Left ventricle myocardium superior (tissue), 1 donor: ENCODE measurements around the gene RPGR. TPM values are rescaled to one million over a fixed set of nuclear protein-coding genes. Genes with fewer than 3 reads are reported as not detected.

ENCODE experiments used
- ATAC-seq: fragments of 200-7000 bp; cut with Tn5 transposase; one replicate; pipeline ENCODE4 v1.9.1; 2020; ENCODE audit warnings: mild to moderate bottlenecking, moderate library complexity
- DNase-seq: peaks from one replicate; pipeline ENCODE4 v3.0.0-alpha.2; 2020
- intact Hi-C: fragments of 100-400 bp; cut with micrococcal nuclease; formaldehyde crosslinking; loops from one replicate; pipeline ENCODE4 v1.11.0; 2022
- total RNA-seq: library from RNA; stranded (reverse); fragmentation: NEBNext Ultra II Directional; extraction: Animal tissue kit (Norgen Biotek cat#: 25700); gene quantifications from one replicate; pipeline ENCODE4 v1.2.1, GENCODE V29; 2021
- donor health status: DM: no; HTN: yes; CAD: no; lungs with severe emphysema.

The RPGR gene
- total RNA-seq, 1 donor from 2014 or later: 4.0 TPM

GRCh38 chrX:38336538-38337240 is 9.4 kb upstream of the RPGR start:
- ATAC-seq (no peak), DNase-seq (no peak)
- intact Hi-C loops: no loop called here

GRCh38 chrX:38335382-38335781 is 8.1 kb upstream of the RPGR start:
- ATAC-seq: no peak
- intact Hi-C loops: no loop called here

GRCh38 chrX:38332505-38332904 is 5.2 kb upstream of the RPGR start:
- no peak for ATAC-seq
- intact Hi-C loops: no loop called here
- DNase-seq: no peak

More at GRCh38 chrX:38335382-38335781, 8.1 kb upstream of the RPGR start:
- DNase-seq: no peak

GRCh38 chrX:38327775-38328081 is 419 bp upstream of the RPGR start:
- DNase-seq: no peak
- intact Hi-C loops: no loop called here
- ATAC-seq: no peak

GRCh38 chrX:38326086-38326485 is 1.2 kb downstream of the RPGR start:
- intact Hi-C loops: no loop called here
- DNase-seq (no peak), ATAC-seq (no peak)

GRCh38 chrX:38320819-38321218 is 6.5 kb downstream of the RPGR start:
- intact Hi-C loops: no loop called here
- DNase-seq (no peak), ATAC-seq (no peak)

GRCh38 chrX:38318606-38319005 is 8.7 kb downstream of the RPGR start:
- DNase-seq (no peak), ATAC-seq (no peak)
- intact Hi-C loops: no loop called here

GRCh38 chrX:38318196-38318595 is 9.1 kb downstream of the RPGR start:
- DNase-seq: no peak
- no peak for ATAC-seq
- intact Hi-C loops: no loop called here

- DNase-seq (no peak), ATAC-seq (no peak)
- intact Hi-C loops: no loop called here
These were observed 12.1 kb downstream of the RPGR start for GRCh38 chrX:38315186-38315585.

GRCh38 chrX:38313190-38313589 is 14.1 kb downstream of the RPGR start:
- DNase-seq (no peak), ATAC-seq (no peak)
- intact Hi-C loops: no loop called here

- no peak for ATAC-seq
- no peak for DNase-seq
- intact Hi-C loops: no loop called here
These were observed 14.9 kb downstream of the RPGR start for GRCh38 chrX:38312436-38312835.

GRCh38 chrX:38311743-38312142 is 15.6 kb downstream of the RPGR start:
- no peak for DNase-seq
- intact Hi-C loops: no loop called here

GRCh38 chrX:38305971-38306370 is 21.3 kb downstream of the RPGR start:
- ATAC-seq (peak; percentile 43), DNase-seq (no peak)
- intact Hi-C loops: no loop called here

More at GRCh38 chrX:38311743-38312142, 15.6 kb downstream of the RPGR start:
- no peak for ATAC-seq

GRCh38 chrX:38304010-38304409 is 23.3 kb downstream of the RPGR start:
- DNase-seq: no peak
- intact Hi-C loops: no loop called here
- ATAC-seq: no peak

GRCh38 chrX:38293741-38294140 is 33.6 kb downstream of the RPGR start:
- intact Hi-C loops: no loop called here
- no peak for ATAC-seq

GRCh38 chrX:38287674-38288073 is 39.6 kb downstream of the RPGR start:
- intact Hi-C loops: no loop called here
- ATAC-seq (no peak), DNase-seq (no peak)

More at GRCh38 chrX:38293741-38294140, 33.6 kb downstream of the RPGR start:
- DNase-seq: no peak

- no peak for ATAC-seq
- no peak for DNase-seq
- intact Hi-C loops: no loop called here
These were observed 41.7 kb downstream of the RPGR start for GRCh38 chrX:38285649-38286048.

- intact Hi-C loops: no loop called here
- ATAC-seq: peak; percentile 73
- no peak for DNase-seq
These were observed 45.3 kb downstream of the RPGR start for GRCh38 chrX:38282049-38282448.

- DNase-seq (no peak), ATAC-seq (no peak)
- intact Hi-C loops: no loop called here
These were observed 48.1 kb downstream of the RPGR start for GRCh38 chrX:38279188-38279587.

GRCh38 chrX:38278682-38279081 is 48.6 kb downstream of the RPGR start:
- intact Hi-C loops: no loop called here
- no peak for DNase-seq

GRCh38 chrX:38277802-38278201 is 49.5 kb downstream of the RPGR start:
- intact Hi-C loops: no loop called here
- ATAC-seq: no peak
- no peak for DNase-seq

More at GRCh38 chrX:38278682-38279081, 48.6 kb downstream of the RPGR start:
- ATAC-seq: peak; percentile 59

GRCh38 chrX:38277136-38277535 is 50.2 kb downstream of the RPGR start:
- intact Hi-C loops: no loop called here
- no peak for ATAC-seq
- DNase-seq: no peak
